Tibial nerve (tissue), 4 donors: ENCODE data around the gene LSMEM2. TPM values are rescaled to one million over a fixed set of nuclear protein-coding genes. Genes with fewer than 3 reads are reported as not detected.

ENCODE experiments used
- DNase-seq, 2 donors: peaks; one replicate each; pipeline ENCODE4 v3.0.0-alpha.2; 2019; ENCODE audit warnings: low spot score in 2 of 2
- H3K27ac ChIP-seq, 4 donors: fragments of 200-600 bp; sonication (generic) in 3 of 4; one replicate each; pipeline ENCODE4 v1.5.1; 2017 to 2019; ENCODE audit warnings: mild to moderate bottlenecking in 1 of 4
- H3K27me3 ChIP-seq, 2 donors: fragments of 200-600 bp; sonication (generic) in 1 of 2; one replicate each; pipeline versions ENCODE4 v1.5.1 to v1.6.0; 2017 to 2019
- H3K36me3 ChIP-seq, 3 donors: fragments of 200-600 bp; sonication (generic); one replicate each; pipeline ENCODE4 v1.5.1; 2018 to 2019
- H3K4me1 ChIP-seq, 4 donors: fragments of 200-600 bp; sonication (generic) in 3 of 4; one replicate each; pipeline ENCODE4 v1.5.1; 2017 to 2019
- H3K4me3 ChIP-seq, 4 donors: fragments of 200-600 bp; sonication (generic) in 3 of 4; one replicate each; pipeline ENCODE4 v1.5.1; 2017 to 2019; ENCODE audit warnings: mild to moderate bottlenecking in 1 of 4, moderate library complexity in 1 of 4
- H3K9me3 ChIP-seq, 4 donors: fragments of 200-600 bp; sonication (generic) in 3 of 4; one replicate each; pipeline ENCODE4 v1.5.1; 2017 to 2019
- CTCF ChIP-seq, 5 experiments: fragments of 200-600 bp in 3 of 5; fragments of 450-650 bp in 2 of 5; sonication (generic) in 3 of 5; IDR thresholded peaks; one replicate each; pipeline ENCODE4 v1.5.1; 2016 to 2019; ENCODE audit warnings: antibody characterized with exemption in 5 of 5, mild to moderate bottlenecking in 3 of 5, moderate library complexity in 2 of 5
- EP300 ChIP-seq, 2 donors: sonication (generic); formaldehyde crosslinking; IDR thresholded peaks; one replicate each; pipeline ENCODE4 v1.6.1; 2017; ENCODE audit warnings: antibody characterized with exemption in 2 of 2, mild to moderate bottlenecking in 1 of 2
- POLR2A ChIP-seq, 2 donors: fragments of 450-650 bp; IDR thresholded peaks; one replicate each; pipeline ENCODE4 v1.6.1; 2017; ENCODE audit warnings: antibody characterized with exemption in 2 of 2, mild to moderate bottlenecking in 2 of 2, moderate library complexity in 2 of 2
- WGBS, 2 donors: methylation state at CpG; one replicate each; pipeline ENCODE4 v1.1.5; 2018; 5-methylcytosine and 5-hydroxymethylcytosine counted together
- total RNA-seq, 4 donors: library from RNA; depleted of rRNA; stranded (reverse); fragments of >200 nt; gene quantifications; one replicate each; pipeline ENCODE4 v1.1.0, GENCODE V29; 2016

The LSMEM2 gene
- total RNA-seq, 4 donors from 2014 or later, result 2.0 to 3.1 (median 2.5) TPM

DNA sequence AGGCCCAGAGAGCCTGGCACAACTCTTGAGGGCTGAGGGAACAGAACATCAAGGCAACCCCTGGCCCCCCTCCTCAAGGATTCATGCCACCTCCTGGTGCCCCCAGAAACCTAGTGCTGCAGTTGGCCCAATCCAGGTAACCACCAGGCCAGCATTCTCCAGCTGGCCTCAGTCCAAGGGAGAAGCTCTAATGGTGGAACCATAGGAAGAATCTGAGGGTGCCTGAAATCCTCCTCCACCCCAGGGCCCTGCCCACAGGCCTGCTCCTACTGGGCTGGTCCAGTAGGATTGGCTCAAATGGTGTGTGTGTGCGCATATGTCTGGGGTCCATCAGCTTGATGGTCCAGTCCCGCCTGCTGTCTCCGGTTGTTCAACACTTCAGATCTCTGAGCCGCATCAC lies 35.9 kb downstream of the LSMEM2 start:
- Histone ChIP-seq H3K27me3 (no peaks in the 10 kb centered on the region), H3K9me3 (no peaks in the 10 kb centered on the region), H3K36me3 (peaks cover 0 to 63% (median 0%) of the 10 kb centered on the region in 3 donors), H3K27ac (no peak overlapping the region), H3K4me3 (no peak overlapping the region), H3K4me1 (peaks cover 0 to 38% (median 25%) of the 10 kb centered on the region in 4 donors)
- TF ChIP-seq CTCF (IDR thresholded peaks at IDR 0.05) (no peak), POLR2A (IDR thresholded peaks at IDR 0.05) (no peak), EP300 (IDR thresholded peaks at IDR 0.05) (no peak)
- WGBS, 2 donors, result 96 to 99% methylated on average over 4 of the region's 4 CpGs
- no peak for DNase-seq

- WGBS, 2 donors, result 63 to 64% methylated on average over 9 of the region's 9 CpGs
- H3K27me3 ChIP-seq, result no peaks in the 10 kb centered on the region
- DNase-seq, result no peak
- peaks cover 0 to 45% (median 33%) of the 10 kb centered on the region in 4 donors for H3K4me1 ChIP-seq
- no peak overlapping the region for H3K4me3 ChIP-seq
- H3K9me3 ChIP-seq, result no peaks in the 10 kb centered on the region
- TF ChIP-seq EP300 (IDR thresholded peaks at IDR 0.05) (no peak), CTCF (IDR thresholded peaks at IDR 0.05) (no peak), POLR2A (IDR thresholded peaks at IDR 0.05) (no peak)
- H3K27ac ChIP-seq, result peak overlapping the region in 3 of 4 donors; percentile 5 to 99 (median 45)
- peaks cover 0 to 60% (median 0%) of the 10 kb centered on the region in 3 donors for H3K36me3 ChIP-seq
These were observed 37.9 kb downstream of the LSMEM2 start for GRCh38 chr3:50316657-50317242.

DNA sequence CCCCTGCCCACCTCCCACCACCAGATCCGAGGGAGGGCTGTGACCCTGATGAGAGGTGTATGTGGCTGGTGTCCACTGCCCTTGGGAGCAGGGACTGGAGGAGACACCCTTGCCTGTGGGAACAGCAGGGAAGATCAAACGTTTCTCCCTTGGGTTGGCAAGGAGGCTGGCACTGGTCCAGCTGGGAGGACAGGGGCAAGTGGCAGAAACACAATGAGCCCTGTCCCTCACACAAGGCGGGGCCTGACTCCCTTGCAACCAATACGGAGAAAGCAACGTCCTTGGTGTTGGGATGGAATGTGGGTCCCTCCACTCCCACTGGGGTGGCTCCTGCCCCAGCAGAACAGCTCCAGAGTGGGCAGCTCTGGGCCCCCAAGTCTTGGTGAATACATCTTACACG lies 38.4 kb downstream of the LSMEM2 start:
- Histone ChIP-seq H3K9me3 (no peaks in the 10 kb centered on the region), H3K27ac (peak overlapping the region in 3 of 4 donors; percentile 45 to 99 (median 60)), H3K27me3 (no peaks in the 10 kb centered on the region), H3K4me3 (no peak overlapping the region), H3K36me3 (peaks cover 0 to 56% (median 0%) of the 10 kb centered on the region in 3 donors), H3K4me1 (peaks cover 0 to 51% (median 37%) of the 10 kb centered on the region in 4 donors)
- TF ChIP-seq EP300 (IDR thresholded peaks at IDR 0.05), result no peak
- TF ChIP-seq CTCF (IDR thresholded peaks at IDR 0.05), result no peak
- TF ChIP-seq POLR2A (IDR thresholded peaks at IDR 0.05), result no peak
- WGBS, 2 donors, result 22 to 34% methylated on average over 5 to 6 of the region's 6 CpGs
- DNase-seq, result no peak

DNA sequence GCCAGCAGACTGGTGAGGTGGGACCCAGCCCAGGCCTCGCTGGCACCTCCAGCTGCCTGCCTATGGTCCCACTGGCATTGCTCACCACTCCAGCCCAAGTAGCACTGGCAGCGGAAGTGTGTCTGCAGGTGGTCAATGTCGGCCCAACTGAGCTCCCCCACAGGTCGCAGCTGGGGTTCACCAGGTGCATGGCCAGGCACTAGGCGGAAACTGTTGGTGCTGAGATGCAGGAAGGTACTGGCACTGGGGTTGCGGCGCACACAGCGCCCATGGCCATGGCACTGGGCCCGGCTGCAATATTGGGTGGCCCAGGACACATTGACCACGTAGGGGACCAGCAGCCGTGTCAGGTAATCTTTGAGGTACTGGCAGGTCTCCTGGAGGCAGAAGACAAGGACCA lies 39.3 kb downstream of the LSMEM2 start:
- Histone ChIP-seq H3K4me1 (peaks cover 0 to 60% (median 44%) of the 10 kb centered on the region in 4 donors), H3K9me3 (no peaks in the 10 kb centered on the region), H3K4me3 (peak overlapping the region in 1 of 4 donors; percentile 67), H3K27ac (peak overlapping the region in 2 of 4 donors; percentile 45 to 99), H3K27me3 (no peaks in the 10 kb centered on the region), H3K36me3 (peaks cover 0 to 56% (median 0%) of the 10 kb centered on the region in 3 donors)
- no peak for TF ChIP-seq CTCF (IDR thresholded peaks at IDR 0.05)
- no peak for TF ChIP-seq EP300 (IDR thresholded peaks at IDR 0.05)
- no peak for TF ChIP-seq POLR2A (IDR thresholded peaks at IDR 0.05)
- DNase-seq, result no peak
- 82 to 83% methylated on average over 8 to 11 of the region's 11 CpGs for WGBS, 2 donors

GRCh38 chr3:50318615-50319014 lies 39.7 kb downstream of the LSMEM2 start:
- no peak for TF ChIP-seq POLR2A (IDR thresholded peaks at IDR 0.05)
- no peak for TF ChIP-seq EP300 (IDR thresholded peaks at IDR 0.05)
- TF ChIP-seq CTCF (IDR thresholded peaks at IDR 0.05), result no peak
- Histone ChIP-seq H3K4me1 (peaks cover 0 to 64% (median 46%) of the 10 kb centered on the region in 4 donors), H3K9me3 (no peaks in the 10 kb centered on the region), H3K27me3 (no peaks in the 10 kb centered on the region), H3K4me3 (peak overlapping the region in 1 of 4 donors; percentile 67), H3K36me3 (peaks cover 0 to 56% (median 0%) of the 10 kb centered on the region in 3 donors), H3K27ac (peak overlapping the region in 1 of 4 donors; percentile 99)
- no peak for DNase-seq
- 80 to 81% methylated on average over 8 to 10 of the region's 10 CpGs for WGBS, 2 donors
